ENCODE results near the gene EFNA4.

- TF ChIP-seq, protein P1, sequence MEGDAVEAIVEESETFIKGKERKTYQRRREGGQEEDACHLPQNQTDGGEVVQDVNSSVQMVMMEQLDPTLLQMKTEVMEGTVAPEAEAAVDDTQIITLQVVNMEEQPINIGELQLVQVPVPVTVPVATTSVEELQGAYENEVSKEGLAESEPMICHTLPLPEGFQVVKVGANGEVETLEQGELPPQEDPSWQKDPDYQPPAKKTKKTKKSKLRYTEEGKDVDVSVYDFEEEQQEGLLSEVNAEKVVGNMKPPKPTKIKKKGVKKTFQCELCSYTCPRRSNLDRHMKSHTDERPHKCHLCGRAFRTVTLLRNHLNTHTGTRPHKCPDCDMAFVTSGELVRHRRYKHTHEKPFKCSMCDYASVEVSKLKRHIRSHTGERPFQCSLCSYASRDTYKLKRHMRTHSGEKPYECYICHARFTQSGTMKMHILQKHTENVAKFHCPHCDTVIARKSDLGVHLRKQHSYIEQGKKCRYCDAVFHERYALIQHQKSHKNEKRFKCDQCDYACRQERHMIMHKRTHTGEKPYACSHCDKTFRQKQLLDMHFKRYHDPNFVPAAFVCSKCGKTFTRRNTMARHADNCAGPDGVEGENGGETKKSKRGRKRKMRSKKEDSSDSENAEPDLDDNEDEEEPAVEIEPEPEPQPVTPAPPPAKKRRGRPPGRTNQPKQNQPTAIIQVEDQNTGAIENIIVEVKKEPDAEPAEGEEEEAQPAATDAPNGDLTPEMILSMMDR (conservative IDR thresholded peaks at IDR 0.05 in 1 of 2, IDR thresholded peaks at IDR 0.05 in 1 of 2; ENCODE audit: low read depth in 1 of 2, low read length in 2 of 2): no peak
- TF ChIP-seq EZH2 (IDR thresholded peaks at IDR 0.05; ENCODE audit: low read length, missing control alignments): no peak
Observed at GRCh38 chr1:155113450-155113980, 50.0 kb downstream of the EFNA4 start.

All from fibroblast of lung (primary cell).